IMR-90 (cell line): ENCODE data around the gene PDE11A. TPM values are rescaled to one million over a fixed set of nuclear protein-coding genes. Genes with fewer than 3 reads are reported as not detected.

Experiments
- ATAC-seq: fragments of 200-7000 bp; cut with Tn5 transposase; 2 replicates; pipeline ENCODE4 v1.9.1; 2020; ENCODE audit warnings: low read depth, mild to moderate bottlenecking, moderate library complexity
- BruUV-seq: library from RNA; stranded (reverse); fragments of 400-500 nt; replicated peaks from 2 replicates; lab custom pipeline; 2021; lab: Mats Ljungman, UMichigan
- CTCF ChIA-PET: fragments of 300-600 bp; formaldehyde crosslinking; extraction: SDS; loops from one replicate; lab custom pipeline; 2021; ENCODE audit warnings: antibody characterized with exemption; lab: Yijun Ruan, JAX
- POLR2A ChIA-PET: fragments of 300-600 bp; sonication (Branson Sonifier 250); formaldehyde crosslinking; loops from one replicate; lab custom pipeline; 2022; ENCODE audit warnings: antibody characterized with exemption; ENCODE audit not compliant: unreplicated experiment; lab: Charles Lee
- DNase-seq: peaks from one replicate; pipeline ENCODE4 v3.0.0; 2013
- H2AFZ ChIP-seq: replicated peaks from 2 replicates; pipeline ENCODE3; 2013; ENCODE audit warnings: low read length, mild to moderate bottlenecking; ENCODE audit not compliant: poor library complexity
- H2AK5ac ChIP-seq: 2 replicates; pipeline ENCODE4 v1.6.1; 2013; ENCODE audit warnings: low read depth, low read length, inconsistent platforms
- H2AK9ac ChIP-seq: replicated peaks from 2 replicates; pipeline ENCODE3; 2013; ENCODE audit warnings: mild to moderate bottlenecking, low read depth, low read length, moderate library complexity; ENCODE audit not compliant: poor library complexity
- H2BK120ac ChIP-seq: 2 replicates; pipeline ENCODE4 v1.6.1; 2013; ENCODE audit warnings: low read depth, low read length, inconsistent platforms
- H2BK15ac ChIP-seq: 3 replicates; pipeline ENCODE4 v1.6.1; 2013; ENCODE audit warnings: low read depth, low read length, inconsistent platforms
- H2BK20ac ChIP-seq: 2 replicates; pipeline ENCODE4 v1.6.1; 2013; ENCODE audit warnings: low read depth, mild to moderate bottlenecking, inconsistent platforms, low read length, moderate library complexity
- H2BK5ac ChIP-seq: 2 replicates; pipeline ENCODE4 v1.6.1; 2013; ENCODE audit warnings: mild to moderate bottlenecking, low read depth, low read length, inconsistent platforms; ENCODE audit not compliant: poor library complexity, severe bottlenecking
- H3K14ac ChIP-seq: replicated peaks from 2 replicates; pipeline ENCODE4 v1.6.1; 2013; ENCODE audit warnings: low read depth, low read length, inconsistent platforms
- H3K18ac ChIP-seq: 2 replicates; pipeline ENCODE4 v1.6.1; 2013; ENCODE audit warnings: low read depth, low read length, control low read depth
- H3K23ac ChIP-seq: 2 replicates; pipeline ENCODE4 v1.6.1; 2013; ENCODE audit warnings: low read depth, low read length, inconsistent platforms
- H3K27ac ChIP-seq: 2 replicates; pipeline ENCODE4 v1.5.1; 2013; ENCODE audit warnings: mild to moderate bottlenecking, control low read depth, low read length; ENCODE audit not compliant: insufficient read depth
- H3K27me3 ChIP-seq: 2 replicates; pipeline ENCODE4 v1.6.1; 2013; ENCODE audit warnings: low read length; ENCODE audit not compliant: control insufficient read depth, insufficient read depth
- H3K36me3 ChIP-seq: 2 replicates; pipeline ENCODE4 v1.6.1; 2013; ENCODE audit warnings: low read length, mixed read lengths; ENCODE audit not compliant: control insufficient read depth, insufficient read depth
- H3K4ac ChIP-seq: 2 replicates; pipeline ENCODE4 v1.6.1; 2013; ENCODE audit warnings: low read depth, low read length, inconsistent platforms
- H3K4me1 ChIP-seq: 2 replicates; pipeline ENCODE4 v1.6.1; 2013; ENCODE audit warnings: low read length, mixed read lengths; ENCODE audit not compliant: control insufficient read depth, insufficient read depth
- H3K4me2 ChIP-seq: 2 replicates; pipeline ENCODE4 v1.6.1; 2013; ENCODE audit warnings: low read depth, mild to moderate bottlenecking, control low read depth, low read length, moderate library complexity
- H3K4me3 ChIP-seq: 2 replicates; pipeline ENCODE4 v1.5.1; 2013; ENCODE audit warnings: low read depth, mild to moderate bottlenecking, control low read depth, low read length, moderate library complexity; ENCODE audit not compliant: insufficient read depth
- H3K56ac ChIP-seq: 2 replicates; pipeline ENCODE4 v1.6.1; 2013; ENCODE audit warnings: low read length, inconsistent platforms; ENCODE audit not compliant: insufficient read depth; ENCODE audit errors: extremely low read depth
- H3K79me1 ChIP-seq, 2 experiments: 2 replicates each; pipeline ENCODE4 v1.6.1; 2013; ENCODE audit warnings: low read length in 2 of 2, inconsistent platforms in 1 of 2, low read depth in 1 of 2
- H3K9ac ChIP-seq: 2 replicates; pipeline ENCODE4 v1.6.1; 2013; ENCODE audit warnings: low read depth, low read length, control low read depth
- H3K9me1 ChIP-seq: 2 replicates; pipeline ENCODE4 v1.6.1; 2013; ENCODE audit warnings: low read length, inconsistent platforms; ENCODE audit not compliant: insufficient read depth
- H3K9me3 ChIP-seq: 2 replicates; pipeline ENCODE4 v1.6.1; 2013; ENCODE audit warnings: low read length; ENCODE audit not compliant: control insufficient read depth, insufficient read depth
- H4K20me1 ChIP-seq: 2 replicates; pipeline ENCODE4 v1.6.1; 2013; ENCODE audit warnings: low read length, inconsistent platforms; ENCODE audit not compliant: insufficient read depth
- H4K5ac ChIP-seq: 2 replicates; pipeline ENCODE4 v1.6.1; 2013; ENCODE audit warnings: mild to moderate bottlenecking, low read depth, low read length, control low read depth
- H4K8ac ChIP-seq, 2 experiments: 2 replicates each; pipeline ENCODE4 v1.6.1; 2013; ENCODE audit warnings: low read depth in 2 of 2, low read length in 2 of 2, control low read depth in 1 of 2, inconsistent platforms in 1 of 2
- H4K91ac ChIP-seq: 2 replicates; pipeline ENCODE4 v1.6.1; 2013; ENCODE audit warnings: low read depth, low read length, inconsistent platforms; ENCODE audit not compliant: insufficient read depth
- MAFK ChIP-seq: IDR thresholded peaks from 2 replicates; pipeline ENCODE4 v1.6.1; 2012; ENCODE audit warnings: low read depth, low read length, improper control_type of control experiment
- RCOR1 ChIP-seq: IDR thresholded peaks from 2 replicates; pipeline ENCODE4 v1.6.1; 2012; ENCODE audit warnings: mild to moderate bottlenecking, low read length, improper control_type of control experiment; ENCODE audit not compliant: insufficient replicate concordance
- RFX5 ChIP-seq: IDR thresholded peaks from 2 replicates; pipeline ENCODE4 v1.8.0; 2012; ENCODE audit warnings: low read depth, mild to moderate bottlenecking, low read length, moderate library complexity
- dilution Hi-C: fragments of 300-500 bp; cut with HindIII; formaldehyde crosslinking; loops from one replicate; pipeline ENCODE4 v1.14.3; 2018; ENCODE audit warnings: low sequenced_read_pairs; ENCODE audit not compliant: unreplicated experiment
- in situ Hi-C: fragments of 300-500 bp; cut with MboI; formaldehyde crosslinking; loops from 3 replicates; pipeline ENCODE4 v1.14.3; 2019; ENCODE audit warnings: low sequenced_read_pairs, inconsistent platforms, mixed read lengths
- intact Hi-C: fragments of 100-400 bp; cut with micrococcal nuclease; formaldehyde crosslinking; loops from 2 replicates; pipeline ENCODE4 v1.10.0; 2022
- polyA plus RNA-seq, 3 experiments: library from polyadenylated mRNA; depleted of rRNA; stranded (reverse); fragments of >200 nt; gene quantifications; 2 replicates each; pipeline ENCODE4 v1.2.3, GENCODE V29; 2012; ENCODE audit warnings: low replicate concordance in 1 of 3
- total RNA-seq: library from RNA; depleted of rRNA; stranded (reverse); fragments of >200 nt; gene quantifications from 2 replicates; pipeline ENCODE4 v1.2.3, GENCODE V29; 2012

Gene PDE11A
- total and polyA plus RNA-seq, 2 of the 4 experiments (the other 2 are of a cell fraction) = 0.21 to 0.72 TPM

GRCh38 chr2:177872286-177872685 lies 200.3 kb downstream of the PDE11A start:
- H3K56ac ChIP-seq = no peak overlapping the region
- no peaks in the 10 kb centered on the region for H3K79me1 ChIP-seq
- no peaks in the 10 kb centered on the region for H3K4me1 ChIP-seq
- no peak overlapping the region for H3K4ac ChIP-seq
- no peak overlapping the region for H2AK9ac ChIP-seq
- no peak overlapping the region for H3K23ac ChIP-seq
- no peak overlapping the region for H2AK5ac ChIP-seq
- no peak overlapping the region for H4K5ac ChIP-seq
- H2BK15ac ChIP-seq = no peak overlapping the region
- H3K4me3 ChIP-seq = no peak overlapping the region
- no peak overlapping the region for H4K8ac ChIP-seq
- BruUV-seq = no TSS peak
- H3K14ac ChIP-seq = no peak overlapping the region
- no peak overlapping the region for H2BK5ac ChIP-seq
- H3K36me3 ChIP-seq = no peaks in the 10 kb centered on the region
- H3K9ac ChIP-seq = no peak overlapping the region
- no peak overlapping the region for H2AFZ ChIP-seq
- H3K9me3 ChIP-seq = no peaks in the 10 kb centered on the region
- no peak overlapping the region for H4K91ac ChIP-seq
- intact Hi-C loops = no loop called here
- no peak overlapping the region for H2BK120ac ChIP-seq
- no peak overlapping the region for H3K18ac ChIP-seq
- no peak overlapping the region for H3K4me2 ChIP-seq
- no peak overlapping the region for H2BK20ac ChIP-seq
- in situ Hi-C loops = no loop called here
- H3K27ac ChIP-seq = no peak overlapping the region
- dilution Hi-C loops = no loop called here
- no peaks in the 10 kb centered on the region for H4K20me1 ChIP-seq
- ATAC-seq (no peak), DNase-seq (no peak)
- no peak for TF ChIP-seq RFX5
- peak; percentile 100 for TF ChIP-seq MAFK
- TF ChIP-seq RCOR1 = no peak
- ChIA-PET POLR2A (no interaction called here), CTCF (no interaction called here)
- no peaks in the 10 kb centered on the region for H3K27me3 ChIP-seq
- H3K9me1 ChIP-seq = no peaks in the 10 kb centered on the region
